GM18907 (cell line): Measurements from ENCODE around the gene MYOZ3.

Experiments
- ATAC-seq: cut with Tn5 transposase; IDR thresholded peaks from one replicate; pipeline ENCODE4 v1.9.1; 2021; ENCODE audit warnings: mild to moderate bottlenecking, moderate library complexity; ENCODE audit not compliant: unreplicated experiment

Gene MYOZ3

GRCh38 chr5:150656191-150657132, 4.6 kb upstream of the MYOZ3 start:
- peak; percentile 77 for ATAC-seq

GRCh38 chr5:150658121-150658520, 2.9 kb upstream of the MYOZ3 start:
- no peak for ATAC-seq

GRCh38 chr5:150658699-150659265, 2.3 kb upstream of the MYOZ3 start:
- no peak for ATAC-seq

- ATAC-seq, result no peak
Observed at GRCh38 chr5:150659360-150660107, 1.5 kb upstream of the MYOZ3 start.

GRCh38 chr5:150660108-150660831, 781 bp upstream of the MYOZ3 start:
- no peak for ATAC-seq

GRCh38 chr5:150661821-150662596, 958 bp downstream of the MYOZ3 start:
- no peak for ATAC-seq

- ATAC-seq, result no peak
Observed at GRCh38 chr5:150662731-150663516, 1.9 kb downstream of the MYOZ3 start.

- no peak for ATAC-seq
Observed at GRCh38 chr5:150663936-150664335, 2.9 kb downstream of the MYOZ3 start.

GRCh38 chr5:150665044-150665443, 4.0 kb downstream of the MYOZ3 start:
- no peak for ATAC-seq

GRCh38 chr5:150670275-150670947, 9.4 kb downstream of the MYOZ3 start:
- ATAC-seq, result no peak

GRCh38 chr5:150670948-150671310, 9.9 kb downstream of the MYOZ3 start:
- ATAC-seq, result no peak

- no peak for ATAC-seq
Observed at GRCh38 chr5:150671509-150672236, 10.6 kb downstream of the MYOZ3 start.

- no peak for ATAC-seq
Observed at GRCh38 chr5:150672237-150672883, 11.3 kb downstream of the MYOZ3 start.

- ATAC-seq, result no peak
Observed at GRCh38 chr5:150672884-150673275, 11.8 kb downstream of the MYOZ3 start.

- no peak for ATAC-seq
Observed at GRCh38 chr5:150674341-150674821, 13.3 kb downstream of the MYOZ3 start.

- no peak for ATAC-seq
Observed at GRCh38 chr5:150675069-150675468, 14.0 kb downstream of the MYOZ3 start.

GRCh38 chr5:150676578-150676977, 15.5 kb downstream of the MYOZ3 start:
- ATAC-seq, result no peak

- no peak for ATAC-seq
Observed at GRCh38 chr5:150689120-150689519, 28.1 kb downstream of the MYOZ3 start.
